Colonic mucosa (tissue), 4 donors: ENCODE data around the gene APOL1. TPM values are rescaled to one million over a fixed set of nuclear protein-coding genes. Genes with fewer than 3 reads are reported as not detected.
"Not testable (repeated sequence)": the region's sequence is repeated elsewhere in the genome, so short reads cannot be mapped to it uniquely, and the experiment has no call there.

Experiments used
- DNase-seq: peaks from one replicate; pipeline ENCODE4 v3.0.0-alpha.2; 2020
- H3K27ac ChIP-seq: fragments of 200-600 bp; one replicate; pipeline ENCODE4 v1.8.0; 2021
- H3K27me3 ChIP-seq: fragments of 200-600 bp; one replicate; pipeline ENCODE4 v1.8.0; 2021
- H3K36me3 ChIP-seq: fragments of 200-600 bp; one replicate; pipeline ENCODE4 v1.8.0; 2021
- H3K4me1 ChIP-seq: fragments of 200-600 bp; one replicate; pipeline ENCODE4 v1.8.0; 2021; ENCODE audit warnings: mild to moderate bottlenecking
- H3K4me3 ChIP-seq: fragments of 200-600 bp; one replicate; pipeline ENCODE4 v1.8.0; 2021
- H3K9ac ChIP-seq, 2 donors: one replicate each; pipeline ENCODE4 v1.7.0; 2013; ENCODE audit warnings: control low read depth in 2 of 2, low read depth in 2 of 2, low read length in 2 of 2
- H3K9me3 ChIP-seq: fragments of 200-600 bp; one replicate; pipeline ENCODE4 v1.8.0; 2021
- CTCF ChIP-seq: fragments of 200-600 bp; IDR thresholded peaks from one replicate; pipeline ENCODE4 v1.8.0; 2022; ENCODE audit warnings: antibody characterized with exemption, mild to moderate bottlenecking
- intact Hi-C: fragments of 100-400 bp; cut with DNase I; formaldehyde crosslinking; loops from one replicate; pipeline ENCODE4 v1.14.1; 2022
- total RNA-seq, 2 donors: library from RNA; stranded (reverse); fragmentation: NEBNext Ultra II Directional in 1 of 2; extraction: Animal tissue kit (Norgen Biotek cat#: 25700) in 1 of 2; gene quantifications; one replicate each; pipeline ENCODE4 v1.2.1, GENCODE V29; 2021
- donor health status: healthy.
- donor health status: DM: no; HTN: no; CAD: no.
- donor health status: DM: no; HTN: no; CAD: no.

Gene APOL1
- total RNA-seq, result 10 to 100 TPM; 14.7 to 34.6 TPM

- Histone ChIP-seq H3K9me3 (no peaks in the 10 kb centered on the region), H3K27ac (peak within 1 kb of the TSS; percentile 90), H3K4me1 (peaks cover 7% of the 10 kb centered on the region), H3K4me3 (peak within 1 kb of the TSS; percentile 49), H3K27me3 (no peaks in the 10 kb centered on the region), H3K36me3 (no peaks in the 10 kb centered on the region), H3K9ac (peak within 1 kb of the TSS; percentile 66 to 72)
- peak; percentile 71 for DNase-seq
- intact Hi-C loops, result no loop called here
- TF ChIP-seq CTCF, result no peak
These were observed at the start of gene APOL1 for GRCh38 chr22:36252754-36253522. TSS of gene APOL1 (plus strand) at chr22:36253133. CDS start at chr22:36254956, 1,823 bp downstream.

GRCh38 chr22:36203441-36203840, 49.5 kb upstream of the APOL1 start:
- H3K4me3 ChIP-seq, H3K9ac ChIP-seq, H3K4me1 ChIP-seq, H3K27ac ChIP-seq, H3K27me3 ChIP-seq, intact Hi-C loops, H3K36me3 ChIP-seq, DNase-seq, H3K9me3 ChIP-seq: not testable (repeated sequence)

- Histone ChIP-seq H3K36me3 (no peaks in the 10 kb centered on the region), H3K9ac (no peak overlapping the region), H3K27ac (no peak overlapping the region), H3K27me3 (no peaks in the 10 kb centered on the region), H3K9me3 (no peaks in the 10 kb centered on the region), H3K4me1 (no peaks in the 10 kb centered on the region), H3K4me3 (no peak overlapping the region)
- intact Hi-C loops, result no loop called here
- TF ChIP-seq CTCF, result no peak
- DNase-seq, result no peak
These were observed 48.8 kb upstream of the APOL1 start for GRCh38 chr22:36204001-36204631.

- no peaks in the 10 kb centered on the region for H3K27me3 ChIP-seq
- intact Hi-C loops, result no loop called here
- H3K36me3 ChIP-seq, result no peaks in the 10 kb centered on the region
- no peak for DNase-seq
- no peak overlapping the region for H3K27ac ChIP-seq
- no peaks in the 10 kb centered on the region for H3K4me1 ChIP-seq
- H3K9me3 ChIP-seq, result no peaks in the 10 kb centered on the region
- TF ChIP-seq CTCF, result no peak
- peak overlapping the region in 1 of 2 donors; percentile 35 for H3K9ac ChIP-seq
- no peak overlapping the region for H3K4me3 ChIP-seq
These were observed 48.3 kb upstream of the APOL1 start for GRCh38 chr22:36204632-36205015.

- H3K9me3 ChIP-seq, H3K4me1 ChIP-seq, H3K9ac ChIP-seq, H3K27me3 ChIP-seq, H3K36me3 ChIP-seq, DNase-seq, H3K4me3 ChIP-seq, intact Hi-C loops, H3K27ac ChIP-seq: not testable (repeated sequence)
These were observed 47.4 kb upstream of the APOL1 start for GRCh38 chr22:36205573-36205972.

GRCh38 chr22:36206255-36206654, 46.7 kb upstream of the APOL1 start:
- no peak overlapping the region for H3K27ac ChIP-seq
- H3K9ac ChIP-seq, result no peak overlapping the region
- no peak for TF ChIP-seq CTCF

More at GRCh38 chr22:36206255-36206654, 46.7 kb upstream of the APOL1 start:
- no peaks in the 10 kb centered on the region for H3K9me3 ChIP-seq
- H3K27me3 ChIP-seq, result no peaks in the 10 kb centered on the region
- no peak for DNase-seq
- H3K4me1 ChIP-seq, result no peaks in the 10 kb centered on the region
- no peaks in the 10 kb centered on the region for H3K36me3 ChIP-seq
- no peak overlapping the region for H3K4me3 ChIP-seq
- intact Hi-C loops, result no loop called here
